IPS DF 6.9 (cell line): ENCODE results near the gene ATP6V1G1.
A peak's percentile ranks its signal among the peaks of the same experiment; 100 is the strongest.

Experiments
- DNase-seq: peaks from one replicate; pipeline ENCODE4 v3.0.0-alpha.2; 2013; ENCODE audit warnings: low read depth, low spot score
- H3K27ac ChIP-seq: one replicate; pipeline ENCODE4 v1.5.1; 2013; ENCODE audit warnings: low read length, control low read depth
- H3K27me3 ChIP-seq: 2 replicates; pipeline ENCODE4 v1.6.1; 2013; ENCODE audit warnings: mild to moderate bottlenecking, low read length; ENCODE audit not compliant: control insufficient read depth, insufficient read depth
- H3K36me3 ChIP-seq: 2 replicates; pipeline ENCODE4 v1.6.1; 2013; ENCODE audit warnings: low read length; ENCODE audit not compliant: control insufficient read depth, insufficient read depth
- H3K4me1 ChIP-seq: 2 replicates; pipeline ENCODE4 v1.6.1; 2013; ENCODE audit warnings: low read length; ENCODE audit not compliant: control insufficient read depth, insufficient read depth
- H3K4me3 ChIP-seq: 2 replicates; pipeline ENCODE4 v1.5.1; 2013; ENCODE audit warnings: mild to moderate bottlenecking, low read length
- H3K9me3 ChIP-seq: 2 replicates; pipeline ENCODE4 v1.6.1; 2013; ENCODE audit warnings: low read length, inconsistent platforms; ENCODE audit not compliant: control insufficient read depth, insufficient read depth
- WGBS: extraction: QIAGEN DNeasy Blood & Tissue Kit; methylation state at CpG from one replicate; pipeline ENCODE4 v1.1.7; 2013; ENCODE audit warnings: mixed read lengths, missing lambda C conversion rate; ENCODE audit not compliant: insufficient read length, insufficient coverage; 5-methylcytosine and 5-hydroxymethylcytosine counted together

The ATP6V1G1 gene

GRCh38 chr9:114587345-114588202 is at the start of gene ATP6V1G1:
Gene ATP6V1G1 (plus strand): TSS chr9:114587769. CDS start chr9:114587839, 70 bp downstream.
- Histone ChIP-seq H3K4me3 (peak within 1 kb of the TSS; percentile 63), H3K27ac (no peak within 1 kb of the TSS), H3K9me3 (no peaks in the 10 kb centered on the region), H3K27me3 (no peaks in the 10 kb centered on the region), H3K36me3 (no peaks in the 10 kb centered on the region), H3K4me1 (no peaks in the 10 kb centered on the region)
- peak; percentile 96 for DNase-seq
- no CpG with 5 or more reads among the region's 52 CpGs for WGBS

- Histone ChIP-seq H3K36me3 (no peaks in the 10 kb centered on the region), H3K4me1 (no peaks in the 10 kb centered on the region; the same call in 1 of the 2 replicates), H3K27me3 (no peaks in the 10 kb centered on the region), H3K4me3 (no peak overlapping the region), H3K9me3 (no peaks in the 10 kb centered on the region), H3K27ac (no peak overlapping the region)
- DNase-seq: peak; percentile 57
- WGBS: no CpG with 5 or more reads among the region's 5 CpGs
Measured at GRCh38 chr9:114538241-114538640, 49.3 kb upstream of the ATP6V1G1 start.

- no peak overlapping the region for H3K27ac ChIP-seq
- no peaks in the 10 kb centered on the region; the same call in 1 of the 2 replicates for H3K4me1 ChIP-seq
- no peaks in the 10 kb centered on the region for H3K9me3 ChIP-seq
- no CpG with 5 or more reads among the region's 9 CpGs for WGBS
- no peaks in the 10 kb centered on the region for H3K36me3 ChIP-seq
- no peak overlapping the region for H3K4me3 ChIP-seq
- DNase-seq: no peak
- H3K27me3 ChIP-seq: no peaks in the 10 kb centered on the region
Measured at GRCh38 chr9:114539701-114540380, 47.7 kb upstream of the ATP6V1G1 start.

- Histone ChIP-seq H3K36me3 (no peaks in the 10 kb centered on the region; the same call in 1 of the 2 replicates), H3K4me3 (no peak overlapping the region), H3K27ac (no peak overlapping the region), H3K9me3 (no peaks in the 10 kb centered on the region), H3K4me1 (no peaks in the 10 kb centered on the region), H3K27me3 (no peaks in the 10 kb centered on the region)
- no CpG with 5 or more reads among the region's 5 CpGs for WGBS
- no peak for DNase-seq
Measured at GRCh38 chr9:114545055-114545454, 42.5 kb upstream of the ATP6V1G1 start.

GRCh38 chr9:114546851-114547250 is 40.7 kb upstream of the ATP6V1G1 start:
- H3K36me3 ChIP-seq: no peaks in the 10 kb centered on the region; the same call in 1 of the 2 replicates
- H3K27ac ChIP-seq: no peak overlapping the region
- DNase-seq: no peak
- H3K4me3 ChIP-seq: no peak overlapping the region
- H3K9me3 ChIP-seq: no peaks in the 10 kb centered on the region
- H3K4me1 ChIP-seq: no peaks in the 10 kb centered on the region
- H3K27me3 ChIP-seq: no peaks in the 10 kb centered on the region

GRCh38 chr9:114549697-114550330 is 37.8 kb upstream of the ATP6V1G1 start:
- Histone ChIP-seq H3K36me3 (no peaks in the 10 kb centered on the region; the same call in 1 of the 2 replicates), H3K4me3 (no peak overlapping the region), H3K27ac (no peak overlapping the region), H3K27me3 (no peaks in the 10 kb centered on the region), H3K9me3 (no peaks in the 10 kb centered on the region), H3K4me1 (no peaks in the 10 kb centered on the region)
- WGBS: no CpG with 5 or more reads among the region's 9 CpGs
- no peak for DNase-seq

GRCh38 chr9:114551750-114552685 is 35.6 kb upstream of the ATP6V1G1 start:
- H3K27ac ChIP-seq: no peak overlapping the region
- H3K9me3 ChIP-seq: no peaks in the 10 kb centered on the region
- H3K36me3 ChIP-seq: no peaks in the 10 kb centered on the region; the same call in 1 of the 2 replicates
- no peak overlapping the region for H3K4me3 ChIP-seq
- no peak for DNase-seq
- no peaks in the 10 kb centered on the region for H3K4me1 ChIP-seq
- WGBS: no CpG with 5 or more reads among the region's 6 CpGs
- H3K27me3 ChIP-seq: no peaks in the 10 kb centered on the region

GRCh38 chr9:114552706-114553105 is 34.9 kb upstream of the ATP6V1G1 start:
- no peak overlapping the region for H3K27ac ChIP-seq
- no peaks in the 10 kb centered on the region for H3K27me3 ChIP-seq

GRCh38 chr9:114553202-114553601 is 34.4 kb upstream of the ATP6V1G1 start:
- Histone ChIP-seq H3K4me1 (no peaks in the 10 kb centered on the region), H3K4me3 (no peak overlapping the region), H3K27ac (no peak overlapping the region), H3K27me3 (no peaks in the 10 kb centered on the region), H3K36me3 (no peaks in the 10 kb centered on the region; the same call in 1 of the 2 replicates), H3K9me3 (no peaks in the 10 kb centered on the region)
- WGBS: no CpG with 5 or more reads among the region's 3 CpGs
- DNase-seq: no peak

More at GRCh38 chr9:114552706-114553105, 34.9 kb upstream of the ATP6V1G1 start:
- Histone ChIP-seq H3K4me1 (no peaks in the 10 kb centered on the region), H3K9me3 (no peaks in the 10 kb centered on the region), H3K36me3 (no peaks in the 10 kb centered on the region; the same call in 1 of the 2 replicates), H3K4me3 (no peak overlapping the region)
- no CpG with 5 or more reads among the region's 5 CpGs for WGBS
- DNase-seq: no peak
